SH-SY5Y (cell line): ENCODE measurements around the gene MATN4.

Experiments
- GATA2 ChIP-seq: IDR thresholded peaks from 2 replicates; pipeline ENCODE4 v1.6.1; 2011; ENCODE audit warnings: mild to moderate bottlenecking, low read depth, low read length
- GATA3 ChIP-seq: IDR thresholded peaks from 2 replicates; pipeline ENCODE4 v1.6.1; 2011; ENCODE audit warnings: low read depth, mild to moderate bottlenecking, low read length, moderate library complexity

DNA sequence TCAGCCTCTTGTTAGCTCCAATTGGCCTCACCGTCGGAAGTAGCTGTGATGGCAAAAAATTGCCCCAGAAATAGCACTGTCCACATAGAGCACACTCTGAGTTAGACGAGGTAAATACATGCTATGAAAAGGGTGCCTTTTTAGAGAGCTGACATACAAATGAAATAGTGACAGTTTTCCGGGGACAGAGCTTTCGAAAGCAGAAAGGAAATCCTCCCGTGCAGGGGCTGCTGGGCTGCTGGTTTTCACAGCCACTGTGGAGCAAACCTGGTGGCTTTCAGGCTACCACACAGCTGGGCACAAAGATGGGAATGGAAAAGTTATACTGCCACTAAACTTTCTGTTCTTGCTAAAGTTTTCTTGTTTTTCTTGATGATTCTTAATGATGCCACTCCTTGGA, 62.0 kb downstream of the MATN4 start:
- TF ChIP-seq GATA2 (no peak), GATA3 (no peak)
